GM12892 (cell line): Measurements from ENCODE around the gene FXYD6.
A peak's percentile ranks its signal among the peaks of the same experiment; 100 is the strongest.

ENCODE experiments used
- DNase-seq: peaks from one replicate; pipeline ENCODE4 v3.0.0; 2011; ENCODE audit not compliant: insufficient read length
- FAIRE-seq: peaks from 2 replicates; lab custom pipeline; 2011; peaks lifted over from hg19 to GRCh38; lab: Jason Lieb, UNC
- POLR2A ChIP-seq: IDR thresholded peaks from 2 replicates; pipeline ENCODE4 v1.6.1; 2011; ENCODE audit warnings: low read depth, low read length, control low read depth
- POLR2AphosphoS5 ChIP-seq: IDR thresholded peaks from 2 replicates; pipeline ENCODE4 v1.6.1; 2011; ENCODE audit warnings: low read depth, low read length, control low read depth
- TAF1 ChIP-seq: IDR thresholded peaks from 2 replicates; pipeline ENCODE4 v1.6.1; 2011; ENCODE audit warnings: low read depth, mild to moderate bottlenecking, control low read depth, low read length, borderline replicate concordance

Gene FXYD6

DNA sequence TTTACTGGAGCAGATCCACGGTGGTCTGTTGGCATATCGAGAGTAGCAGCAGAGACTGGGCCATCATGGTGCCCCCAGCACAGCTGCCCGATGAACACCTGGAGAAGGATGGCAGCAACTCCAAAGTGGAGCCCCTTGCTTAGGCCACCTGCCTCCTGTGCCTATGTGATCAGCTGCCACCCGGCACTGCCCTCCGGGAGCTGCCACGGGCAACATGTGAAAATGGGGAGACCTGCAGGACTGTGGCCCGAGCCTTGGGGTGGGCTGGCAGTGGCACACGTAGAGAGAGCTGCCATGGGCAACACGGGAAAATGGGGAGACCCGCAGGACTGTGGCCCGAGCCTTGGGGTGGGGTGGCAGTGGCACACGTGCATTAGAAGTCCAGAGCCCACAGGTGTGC, 55.0 kb downstream of the FXYD6 start:
- DNase-seq (no peak), FAIRE-seq (no peak)
- TF ChIP-seq TAF1 (no peak), POLR2A (no peak), POLR2AphosphoS5 (no peak)

DNA sequence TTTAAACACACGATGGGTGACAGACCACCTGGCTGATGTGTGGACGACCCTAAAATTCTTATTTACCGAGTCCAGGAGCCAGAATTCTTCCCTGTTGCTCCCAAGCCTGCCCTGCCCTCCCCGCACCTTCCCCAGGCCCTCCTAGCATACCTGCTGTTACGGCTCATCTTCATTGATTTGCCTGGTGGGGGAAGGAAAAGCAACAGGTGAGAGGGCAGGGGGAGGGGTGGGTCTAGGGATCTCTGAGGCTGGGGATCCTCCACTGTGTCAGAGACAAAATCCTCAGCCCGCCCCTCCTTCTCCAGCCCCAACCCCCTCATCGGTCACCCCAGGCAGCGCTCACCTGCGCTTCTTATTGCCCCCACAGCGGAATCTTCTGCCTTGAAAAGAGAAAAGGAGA, 55.9 kb downstream of the FXYD6 start:
- no peak for DNase-seq
- no peak for FAIRE-seq
- TF ChIP-seq POLR2A (no peak), TAF1 (no peak), POLR2AphosphoS5 (no peak)

DNA sequence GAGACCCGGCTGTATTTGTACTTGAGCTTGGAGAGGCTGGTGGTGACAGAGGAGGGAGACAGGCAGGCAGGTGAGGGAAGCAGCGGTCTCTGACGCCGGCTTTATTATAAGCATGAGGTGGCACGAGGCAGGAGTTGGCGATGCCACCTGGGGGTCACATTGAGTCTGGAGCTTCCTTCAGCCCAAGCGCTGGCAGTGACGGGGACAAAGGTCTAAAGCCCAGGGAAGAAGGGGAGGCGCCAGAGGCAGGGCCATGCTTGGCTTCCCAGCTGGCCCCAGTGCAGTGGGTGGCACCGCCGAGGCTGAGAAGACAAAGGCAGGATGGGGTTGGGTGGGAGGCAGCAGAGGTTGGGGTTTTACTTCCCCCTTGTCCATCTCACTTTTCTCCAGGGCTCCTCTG, 56.4 kb downstream of the FXYD6 start:
- DNase-seq (no peak), FAIRE-seq (no peak)
- TF ChIP-seq POLR2A, result no peak
- no peak for TF ChIP-seq TAF1
- TF ChIP-seq POLR2AphosphoS5, result no peak

DNA sequence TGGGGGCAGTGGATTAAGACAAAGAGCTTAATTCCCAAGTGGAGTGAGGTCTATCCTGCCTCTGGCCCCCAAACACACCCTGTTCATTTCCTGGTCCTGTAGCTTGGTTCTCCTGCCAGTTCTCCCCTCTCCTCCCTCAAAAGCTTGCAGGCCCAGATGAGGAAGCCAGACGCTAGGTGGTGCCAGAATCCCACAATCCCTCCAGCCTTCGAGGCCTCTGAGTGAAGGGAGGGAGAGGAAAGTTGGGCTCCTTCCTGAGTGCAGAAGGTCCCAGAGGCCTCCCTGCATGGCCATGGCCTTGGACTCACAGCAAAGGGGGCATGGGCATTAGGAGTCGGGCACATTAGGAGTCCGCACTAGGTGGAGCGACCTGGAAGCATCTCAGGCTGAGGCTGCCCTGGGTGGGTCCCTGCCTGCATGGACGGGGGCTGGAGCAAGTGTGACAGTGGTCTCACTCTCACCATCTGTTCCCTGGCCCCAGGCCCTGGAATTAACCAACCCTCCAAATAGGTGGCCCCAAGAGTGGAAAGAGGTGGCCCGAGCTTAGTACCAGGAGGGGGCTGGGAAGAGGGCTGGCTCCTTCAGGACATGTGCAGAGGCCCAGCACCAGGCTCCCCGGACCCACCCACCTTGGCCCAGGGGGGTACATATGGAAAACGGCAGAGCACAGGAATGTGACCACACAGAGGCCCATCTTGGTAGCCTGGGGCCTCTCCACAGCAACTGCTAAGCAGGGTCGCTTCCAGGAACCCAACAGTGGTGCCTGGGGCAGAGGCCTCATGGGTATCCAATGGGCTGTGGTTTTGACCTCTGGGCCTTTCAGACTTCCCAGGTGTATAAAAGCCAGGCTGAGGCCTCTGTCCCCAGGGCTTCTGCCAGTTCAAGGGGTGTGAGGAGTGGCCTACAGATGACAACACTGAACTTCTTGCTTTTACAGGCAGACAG, 57.1 kb downstream of the FXYD6 start:
- FAIRE-seq (no peak), DNase-seq (no peak)
- TF ChIP-seq TAF1 (no peak), POLR2A (no peak), POLR2AphosphoS5 (no peak)

DNA sequence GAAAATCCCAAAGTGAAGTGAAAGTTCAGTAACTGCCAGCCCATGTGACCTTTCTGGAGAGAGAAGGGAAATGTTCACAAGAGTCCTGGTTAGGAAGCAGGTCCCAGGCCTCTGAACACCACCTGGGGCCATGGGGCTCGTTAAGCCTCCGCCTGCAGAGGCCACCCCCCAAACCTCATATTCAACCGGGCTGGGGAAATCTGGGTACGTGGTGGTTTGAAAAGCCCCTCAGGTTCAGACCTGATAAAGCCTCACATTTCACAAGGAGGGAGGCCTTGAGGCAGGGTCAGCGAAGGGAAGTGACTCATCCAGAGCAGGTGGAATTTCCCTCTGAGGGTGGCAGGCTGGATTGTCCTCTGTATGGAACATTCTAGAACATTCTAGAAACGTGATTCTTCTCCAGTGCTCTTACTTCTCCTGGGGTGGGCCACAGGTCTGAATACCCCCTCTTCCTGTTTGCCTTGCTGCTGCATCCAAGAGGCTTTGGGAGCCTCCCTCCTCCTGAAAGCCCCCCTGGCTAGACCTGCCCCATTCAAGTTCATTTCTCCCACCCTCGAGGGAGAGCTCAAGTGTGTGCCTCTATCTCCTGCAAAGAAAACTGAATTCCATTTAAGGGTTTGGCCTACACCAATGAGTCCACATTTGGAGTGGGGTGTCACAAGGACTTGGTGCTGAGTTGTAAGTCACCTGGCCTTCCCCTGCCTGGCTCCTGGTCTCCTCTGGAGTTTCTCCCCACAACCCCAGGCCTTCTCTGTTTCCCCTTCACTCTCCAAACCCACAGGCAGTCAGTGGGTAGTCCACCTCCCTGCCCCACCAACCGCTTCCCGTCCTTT, 58.2 kb downstream of the FXYD6 start:
- DNase-seq (no peak), FAIRE-seq (no peak)
- TF ChIP-seq TAF1, result no peak

DNA sequence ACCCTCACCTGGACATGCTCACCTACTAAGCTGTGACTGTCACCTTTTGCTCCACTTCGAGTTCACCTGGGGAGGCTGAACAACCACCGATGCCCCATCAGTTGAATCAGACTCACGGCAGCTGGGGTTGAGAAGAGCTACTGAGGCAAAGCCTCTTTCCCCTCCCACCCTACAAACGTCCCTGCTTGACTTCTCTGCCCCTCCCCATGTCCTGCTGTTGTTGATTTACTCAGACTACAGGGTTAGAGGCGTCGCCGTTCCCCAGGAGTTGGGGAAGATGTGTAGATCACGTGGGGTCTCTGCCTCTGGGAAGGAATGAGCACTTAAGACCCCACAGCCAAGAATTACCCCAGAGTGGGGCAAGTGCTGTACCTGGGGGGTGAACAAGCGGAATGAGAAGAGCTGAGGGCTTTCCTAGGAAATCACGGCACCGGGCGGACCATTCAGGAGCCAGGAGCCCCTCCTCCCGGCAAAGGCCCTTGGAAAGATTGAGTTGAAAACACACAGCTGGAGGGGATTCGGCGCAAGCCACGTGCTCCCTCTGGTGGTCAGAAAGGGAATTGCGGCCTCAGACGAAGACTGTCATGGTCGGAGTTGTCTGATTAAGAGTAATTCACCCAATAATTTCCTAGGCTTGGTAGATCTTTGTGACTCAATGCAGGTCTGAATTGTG, 59.0 kb downstream of the FXYD6 start:
- peak; percentile 64; the same call in 1 of the 2 replicates for TF ChIP-seq POLR2AphosphoS5
- TF ChIP-seq TAF1, result 0 out of 2 replicates have a peak, but pooled peaks have one; percentile 14
- no peak; the same call in 1 of the 2 replicates for TF ChIP-seq POLR2A
- FAIRE-seq (no peak), DNase-seq (no peak)

DNA sequence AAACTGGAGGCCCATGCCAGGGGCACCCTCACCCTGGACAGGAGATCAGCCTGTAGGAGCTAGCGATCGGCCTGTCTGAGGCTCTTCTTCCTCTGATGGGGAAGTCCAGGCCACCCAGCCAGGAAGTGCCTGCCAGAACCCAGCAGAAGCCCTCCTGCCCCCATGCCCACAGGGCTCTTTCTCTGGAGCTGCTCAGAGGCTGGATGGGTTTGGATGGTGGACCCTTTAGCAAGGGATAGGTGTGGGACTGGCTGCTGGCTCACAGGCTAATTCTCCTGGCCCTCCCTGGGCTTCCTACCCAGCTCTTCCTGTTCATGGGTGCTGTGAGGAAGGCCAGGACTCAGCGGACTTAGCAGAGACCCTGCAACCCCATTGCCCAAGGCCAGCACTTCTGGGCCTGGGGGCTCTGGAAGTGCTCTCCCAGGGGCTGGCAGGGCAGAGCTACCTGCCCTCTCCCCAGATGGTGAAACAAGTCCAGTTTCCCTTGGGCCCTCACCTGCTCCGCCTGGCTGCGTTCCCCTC, 59.6 kb downstream of the FXYD6 start:
- no peak for DNase-seq
- no peak for FAIRE-seq
- no peak; the same call in 1 of the 2 replicates for TF ChIP-seq POLR2A
- 0 out of 2 replicates have a peak, but pooled peaks have one; percentile 34 for TF ChIP-seq TAF1
- no peak; the same call in 1 of the 2 replicates for TF ChIP-seq POLR2AphosphoS5

DNA sequence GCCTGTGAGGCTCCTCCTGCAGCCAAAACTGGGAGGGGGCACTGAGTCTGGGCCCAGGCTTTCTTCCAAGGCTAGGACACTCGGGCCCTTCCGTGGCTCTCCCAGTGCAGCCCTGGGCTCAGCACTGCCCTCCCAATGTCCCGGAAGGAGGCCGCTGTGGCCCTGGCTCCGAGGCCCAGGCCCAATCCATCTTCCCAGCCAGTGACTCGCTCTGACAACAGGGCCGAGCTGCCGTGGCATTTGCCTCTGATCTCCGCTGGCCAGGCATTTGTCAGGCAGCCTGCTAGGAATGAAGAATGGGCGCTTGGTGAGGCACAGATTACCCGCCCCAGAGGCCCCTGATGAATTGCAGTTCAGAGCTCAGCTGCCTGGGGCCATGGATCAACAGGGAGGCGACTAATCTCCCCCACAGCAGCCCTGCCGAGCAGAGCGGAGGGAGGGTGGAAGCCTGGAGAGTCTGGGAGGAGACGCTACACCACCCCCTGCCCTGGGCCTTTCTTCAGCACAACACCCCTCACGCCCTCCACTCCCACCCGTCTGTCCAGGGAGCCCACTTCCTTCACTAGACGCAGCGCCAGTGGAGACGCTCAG, 60.2 kb downstream of the FXYD6 start:
- no peak for FAIRE-seq

DNA sequence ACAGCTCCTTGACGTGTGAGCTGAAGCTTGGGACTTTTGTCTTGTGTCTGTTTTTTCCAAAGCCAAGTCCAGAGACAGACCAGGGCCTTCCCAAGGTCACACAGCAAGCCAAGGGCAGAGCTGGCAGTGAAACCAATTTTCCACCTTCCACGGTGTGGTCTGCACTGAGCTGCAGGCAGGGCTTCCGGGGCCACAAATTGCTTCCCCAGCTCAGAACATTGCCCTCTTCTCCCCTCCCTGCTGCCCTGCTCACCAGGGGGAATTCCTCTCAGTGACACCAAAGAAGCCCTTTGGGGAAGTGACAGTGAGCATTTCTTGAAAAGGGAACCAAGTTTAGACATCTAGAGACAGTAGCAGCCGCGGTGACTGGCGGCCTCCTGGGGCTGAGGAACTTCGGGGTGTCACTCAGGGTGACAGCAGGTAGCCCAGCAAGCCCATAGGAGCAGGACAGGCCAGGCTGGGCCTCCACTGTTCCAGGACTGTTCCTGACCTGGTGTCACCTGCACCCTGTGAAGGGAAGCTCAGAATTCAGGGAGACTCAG, 61.1 kb downstream of the FXYD6 start:
- no peak; the same call in 1 of the 2 replicates for TF ChIP-seq POLR2AphosphoS5
- peak; percentile 80 for TF ChIP-seq POLR2A
- peak; percentile 54; the same call in 1 of the 2 replicates for TF ChIP-seq TAF1
- FAIRE-seq (peak; percentile 100), DNase-seq (peak; percentile 56)

More for the DNA sequence above, 60.2 kb downstream of the FXYD6 start:
- TF ChIP-seq TAF1 (no peak), POLR2A (peak; percentile 12; the same call in 1 of the 2 replicates)
- no peak for DNase-seq

DNA sequence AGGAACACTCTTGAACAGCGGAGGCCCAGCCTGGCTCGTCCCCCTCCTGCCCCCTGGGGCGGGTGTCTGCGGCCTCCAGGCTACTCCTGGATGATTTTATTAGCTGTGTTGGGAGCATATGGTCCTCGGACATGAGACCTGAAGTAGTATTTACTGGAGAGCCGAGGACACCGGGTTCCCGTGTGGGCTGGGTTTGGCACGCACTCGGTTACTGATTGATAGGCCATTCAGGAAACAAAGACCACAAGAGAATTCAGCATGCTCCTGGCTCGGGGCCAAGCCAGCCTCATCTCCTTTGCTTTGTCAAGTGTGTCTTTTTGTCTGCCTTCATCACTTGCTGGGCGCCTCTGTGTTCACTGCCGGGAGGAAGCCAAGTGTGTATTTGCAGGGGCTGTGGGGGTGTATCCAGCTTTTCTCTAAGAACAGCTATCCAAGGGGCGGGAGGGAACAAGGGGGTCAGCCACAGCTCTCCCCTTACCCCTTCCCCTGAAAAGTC, 61.6 kb downstream of the FXYD6 start:
- DNase-seq (no peak), FAIRE-seq (no peak)
- TF ChIP-seq POLR2AphosphoS5 (no peak; the same call in 1 of the 2 replicates), POLR2A (no peak; the same call in 1 of the 2 replicates), TAF1 (no peak; the same call in 1 of the 2 replicates)
